ENCODE data around the gene TMEM208.

Gene TMEM208

DNA sequence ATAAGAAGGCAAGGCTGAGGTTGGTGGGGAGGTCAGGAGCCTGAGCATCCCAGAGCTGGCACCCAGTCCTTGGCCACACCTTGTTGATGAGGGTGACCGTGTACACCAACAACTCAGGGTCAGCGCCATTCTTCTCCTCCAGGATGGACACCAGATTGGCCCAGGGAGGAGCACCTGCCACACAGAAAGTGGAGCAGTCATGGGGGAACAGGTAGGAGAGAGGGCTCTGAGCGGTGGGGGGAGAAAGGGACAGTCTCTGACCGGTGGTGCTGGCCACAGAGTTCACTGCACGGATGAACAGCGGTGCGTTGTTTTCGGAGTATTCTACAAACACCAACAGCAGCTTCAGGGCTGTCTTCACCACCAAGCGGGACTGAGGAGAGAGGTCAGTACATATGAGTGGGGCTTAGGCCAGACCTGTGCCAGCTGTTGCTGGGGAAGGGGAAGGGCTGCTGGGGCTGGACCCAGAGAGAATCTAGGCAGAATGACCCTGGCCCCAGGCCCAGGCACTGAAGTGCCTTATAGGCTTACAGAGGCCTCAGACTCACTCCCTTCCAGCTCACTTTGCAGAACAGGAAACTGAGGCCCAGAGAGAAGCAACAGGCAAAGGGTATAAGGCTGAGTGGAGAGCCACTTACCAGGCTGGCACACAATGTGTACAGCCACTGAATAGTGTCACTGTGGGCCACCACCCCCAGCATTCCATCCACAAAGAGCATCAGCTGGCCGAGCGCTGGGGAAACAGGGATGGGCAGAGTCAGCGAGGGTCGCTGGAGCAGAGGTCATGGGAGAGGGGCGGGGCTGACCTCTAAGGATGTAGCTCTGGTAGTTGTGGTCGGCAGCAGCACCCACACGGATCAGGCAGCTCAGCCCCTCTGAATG lies 10.7 kb downstream of the TMEM208 start:
- DNase-seq, result no peak

DNA sequence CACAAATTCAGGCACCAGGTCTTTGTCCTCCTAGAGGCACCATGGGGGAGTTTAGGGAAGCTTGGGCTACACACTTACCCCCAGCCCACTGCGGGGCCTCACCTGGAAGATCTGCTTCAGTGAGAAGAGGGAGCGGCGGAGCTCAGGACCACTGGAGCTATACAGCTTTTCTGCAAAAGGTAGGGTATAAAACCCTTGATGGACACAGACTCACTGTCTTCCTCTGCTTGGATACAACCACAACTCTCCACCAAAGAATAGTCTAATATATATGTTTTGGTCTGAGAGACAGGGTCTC lies 11.3 kb downstream of the TMEM208 start:
- DNase-seq, result no peak

DNA sequence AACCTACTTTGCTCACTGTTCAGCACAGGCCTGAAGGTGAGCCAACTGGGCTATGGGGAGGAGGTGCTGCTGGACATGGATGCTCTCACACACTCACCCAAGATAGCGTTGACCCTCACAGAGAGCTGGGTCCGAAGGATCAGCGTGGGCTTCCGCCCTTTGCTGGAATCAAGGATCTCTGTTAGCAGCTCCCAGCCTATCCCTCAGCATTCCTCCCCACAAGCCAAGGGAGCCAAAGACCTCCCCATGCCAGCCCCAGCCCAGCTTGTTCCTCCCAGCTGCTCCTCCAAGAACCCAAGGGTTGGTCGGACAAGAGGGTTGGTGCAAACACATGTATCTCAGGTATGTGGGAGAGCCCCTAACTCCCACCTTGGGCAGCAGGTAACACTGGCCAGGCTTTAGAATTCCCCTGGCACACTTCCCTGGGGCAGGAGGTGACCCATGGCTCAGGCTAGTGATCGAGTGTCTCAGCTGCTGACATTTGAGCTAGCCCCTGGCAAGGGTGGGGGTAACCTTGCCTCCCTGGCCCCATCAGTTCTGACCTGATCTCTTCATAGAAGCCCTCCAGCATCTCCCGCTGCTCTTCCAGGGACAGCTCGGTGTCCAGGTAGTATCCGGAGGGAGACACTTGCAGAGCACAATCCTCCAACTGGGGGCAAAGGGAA lies 12.0 kb downstream of the TMEM208 start:
- DNase-seq, result no peak

DNA sequence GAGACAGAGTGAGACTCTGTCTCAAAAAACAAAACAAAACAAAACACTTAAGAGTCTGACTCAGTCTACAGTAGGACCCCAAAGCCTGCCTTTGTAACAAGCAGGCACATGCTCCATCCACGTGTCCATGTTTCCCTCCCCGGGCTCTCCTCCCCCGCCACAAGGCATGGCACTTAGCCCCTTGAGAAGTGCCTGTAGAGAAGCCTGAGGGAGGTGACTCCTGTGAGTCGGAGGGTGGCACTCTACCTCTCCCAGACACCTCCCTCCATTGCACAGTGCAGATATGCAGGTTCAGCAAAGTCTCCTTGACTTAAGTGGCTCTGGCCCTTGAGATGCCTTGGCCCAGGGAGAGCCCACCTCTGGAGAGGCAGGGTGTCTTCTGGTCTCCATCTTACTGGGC lies 13.6 kb downstream of the TMEM208 start:
- peak; percentile 37 for DNase-seq

DNA sequence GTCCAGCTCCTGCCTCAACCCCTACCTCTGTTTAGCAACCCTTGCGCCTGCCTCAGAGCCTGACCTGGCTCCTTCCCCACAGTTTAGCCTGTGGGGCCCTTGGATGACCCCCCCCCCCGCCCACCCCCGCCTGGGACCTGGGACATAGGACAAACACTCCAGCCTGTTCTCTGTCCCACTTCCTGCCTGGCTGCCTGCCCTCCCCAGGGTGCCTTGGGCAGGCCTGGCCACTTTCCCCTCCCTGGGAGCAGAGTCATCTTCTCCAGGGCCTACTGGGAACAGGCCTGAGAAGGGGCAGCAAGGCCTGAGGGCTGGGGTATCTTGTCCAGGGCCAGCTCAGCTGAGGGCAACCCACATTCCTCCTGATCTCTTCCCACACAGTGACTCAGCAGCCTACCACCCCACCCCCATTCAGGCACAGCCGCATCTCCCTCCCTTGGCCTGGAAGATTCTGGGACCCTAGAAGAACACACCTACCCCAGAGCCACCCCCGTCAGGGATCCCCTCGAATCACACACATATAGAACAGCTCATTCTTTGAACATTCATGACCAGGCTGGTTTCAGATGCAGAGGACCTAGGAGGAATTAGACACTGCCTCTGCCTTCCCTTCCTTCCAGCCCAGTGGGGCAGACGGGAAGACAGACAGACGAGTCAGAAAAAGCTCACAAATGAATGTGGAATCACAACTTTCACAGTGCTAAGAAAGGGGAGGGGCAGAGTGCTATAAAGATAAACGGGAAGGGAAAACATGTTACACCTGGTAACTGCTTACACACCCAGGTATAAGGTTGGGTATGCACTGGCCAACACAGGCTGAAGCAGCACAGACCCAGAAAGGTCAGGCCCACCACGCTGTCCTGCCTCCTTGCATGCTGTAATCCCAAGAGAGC lies 14.3 kb downstream of the TMEM208 start:
- DNase-seq, result peak; percentile 84

DNA sequence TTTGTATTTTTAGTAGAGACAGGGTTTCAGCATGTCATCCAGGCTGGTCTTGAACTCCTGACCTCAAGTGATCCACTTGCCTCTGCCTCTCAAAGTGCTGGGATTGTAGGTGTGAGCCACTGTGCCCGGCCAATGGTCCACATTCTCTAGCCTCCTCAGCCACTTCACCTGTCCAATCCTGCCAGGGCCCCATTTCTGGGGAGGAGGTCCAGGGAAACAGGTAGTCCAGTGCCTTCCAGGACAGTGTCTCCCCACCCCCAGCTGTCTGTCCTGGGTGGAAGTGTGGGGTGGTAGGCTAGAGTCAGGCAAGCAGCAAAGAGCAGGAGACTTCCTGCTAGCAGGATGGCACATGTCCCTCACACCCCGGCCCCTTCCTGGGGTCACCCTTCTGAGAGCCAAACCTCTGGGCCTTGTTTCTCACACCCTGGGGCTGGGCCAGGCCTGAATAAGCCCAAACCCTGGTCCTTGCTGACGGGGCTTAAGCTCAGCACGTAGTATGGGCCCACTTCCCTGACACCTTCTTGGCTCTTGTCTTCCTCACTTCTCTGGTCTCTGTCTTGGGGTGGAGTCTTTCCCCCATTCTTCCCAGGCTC lies 15.3 kb downstream of the TMEM208 start:
- no peak for DNase-seq

DNA sequence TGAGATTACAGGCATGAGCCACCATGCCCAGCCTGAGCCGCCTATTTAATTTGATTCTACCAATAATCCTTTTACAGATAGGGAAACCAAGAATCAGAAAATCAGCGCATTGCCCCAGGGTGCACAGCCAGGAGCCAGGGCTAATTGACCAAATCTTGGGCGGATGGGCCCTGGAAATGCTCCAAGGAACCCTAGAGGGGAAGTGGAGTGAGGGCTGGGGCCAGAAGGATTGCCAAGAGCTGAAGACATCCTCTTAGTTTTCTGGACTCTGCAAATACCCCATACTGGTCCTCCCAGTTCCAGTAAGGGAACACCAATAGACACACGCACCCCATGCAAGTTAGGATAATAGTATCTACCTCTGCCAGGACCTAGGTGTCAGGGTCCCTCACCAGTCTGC lies 16.6 kb downstream of the TMEM208 start:
- no peak for DNase-seq

DNA sequence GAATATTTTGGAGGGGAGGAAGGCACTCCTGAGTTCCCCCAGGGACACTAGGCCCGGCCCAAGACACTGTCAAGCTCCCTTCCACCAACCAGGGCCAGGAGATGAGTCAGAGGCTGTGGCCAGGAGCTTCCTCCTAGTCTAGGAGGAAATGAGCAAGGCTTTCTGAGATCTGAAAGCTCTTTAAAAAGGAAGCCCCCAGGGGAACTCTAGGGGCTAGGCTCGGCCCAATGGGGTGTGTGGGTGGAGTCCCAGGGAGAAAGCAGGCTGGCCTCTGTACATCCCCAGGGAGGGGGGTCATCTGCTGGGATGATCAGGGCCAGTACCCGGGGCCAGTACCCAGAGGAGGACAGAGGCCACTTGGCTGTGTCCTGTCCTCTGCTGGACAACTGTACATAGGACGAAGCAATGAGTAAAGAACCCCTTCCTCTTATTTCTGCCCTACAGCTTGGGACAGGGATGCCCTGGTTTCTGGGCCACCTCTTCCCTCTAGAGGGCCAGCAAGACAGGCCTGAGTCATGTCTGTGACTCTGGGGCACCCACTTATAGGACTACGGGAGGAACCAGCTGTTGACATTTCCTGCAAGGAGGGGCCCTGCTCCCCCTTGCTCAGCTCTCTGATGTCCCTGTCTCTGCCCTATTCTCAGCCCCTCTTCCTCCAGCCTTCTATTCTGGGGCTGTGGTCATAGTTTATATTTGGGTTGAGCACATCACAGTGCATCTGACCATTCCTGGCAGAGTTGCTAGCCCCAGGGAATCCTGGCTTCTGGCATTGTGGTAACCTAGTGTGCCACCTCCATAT lies 17.7 kb downstream of the TMEM208 start:
- peak; percentile 91 for DNase-seq

DNA sequence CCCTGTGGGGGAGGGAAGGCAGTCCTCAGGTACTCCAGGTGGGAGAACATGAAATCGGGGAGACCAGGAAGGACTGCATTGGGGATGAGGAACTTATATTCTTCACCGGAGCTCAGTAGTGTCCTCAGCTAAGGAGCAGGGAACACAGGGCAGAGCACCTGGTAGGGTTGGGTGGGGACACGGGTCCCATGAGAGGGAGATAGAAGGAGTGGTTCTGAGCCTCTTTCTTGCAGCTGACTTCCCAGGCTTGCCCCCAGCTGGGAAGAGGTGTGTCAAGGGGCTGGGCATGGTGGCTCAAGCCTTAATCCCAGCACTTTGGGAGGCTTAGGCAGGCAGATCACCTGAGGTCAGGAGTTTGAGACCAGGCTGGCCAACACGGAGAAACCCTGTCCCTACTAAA lies 18.3 kb downstream of the TMEM208 start:
- no peak for DNase-seq

DNA sequence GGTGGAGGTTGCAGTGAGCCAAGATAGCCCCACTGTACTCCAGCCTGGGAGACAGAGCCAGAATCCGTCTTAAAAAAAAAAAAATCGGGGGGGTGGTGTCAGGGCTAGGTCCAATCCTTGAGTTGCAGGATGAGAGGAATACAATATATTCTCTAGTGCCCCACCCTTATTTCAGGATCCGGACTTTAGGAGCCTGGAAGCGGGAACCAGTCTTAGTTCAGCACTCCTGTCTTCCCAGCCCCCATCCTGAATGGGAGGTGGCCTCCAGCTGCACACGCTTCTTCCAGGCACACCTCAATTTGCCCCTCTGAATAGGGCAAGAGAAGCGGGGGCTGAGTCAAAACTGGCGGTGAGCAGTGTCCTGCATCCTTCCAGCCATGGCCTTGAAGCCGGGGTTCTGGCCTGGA lies 18.7 kb downstream of the TMEM208 start:
- no peak for DNase-seq

DNA sequence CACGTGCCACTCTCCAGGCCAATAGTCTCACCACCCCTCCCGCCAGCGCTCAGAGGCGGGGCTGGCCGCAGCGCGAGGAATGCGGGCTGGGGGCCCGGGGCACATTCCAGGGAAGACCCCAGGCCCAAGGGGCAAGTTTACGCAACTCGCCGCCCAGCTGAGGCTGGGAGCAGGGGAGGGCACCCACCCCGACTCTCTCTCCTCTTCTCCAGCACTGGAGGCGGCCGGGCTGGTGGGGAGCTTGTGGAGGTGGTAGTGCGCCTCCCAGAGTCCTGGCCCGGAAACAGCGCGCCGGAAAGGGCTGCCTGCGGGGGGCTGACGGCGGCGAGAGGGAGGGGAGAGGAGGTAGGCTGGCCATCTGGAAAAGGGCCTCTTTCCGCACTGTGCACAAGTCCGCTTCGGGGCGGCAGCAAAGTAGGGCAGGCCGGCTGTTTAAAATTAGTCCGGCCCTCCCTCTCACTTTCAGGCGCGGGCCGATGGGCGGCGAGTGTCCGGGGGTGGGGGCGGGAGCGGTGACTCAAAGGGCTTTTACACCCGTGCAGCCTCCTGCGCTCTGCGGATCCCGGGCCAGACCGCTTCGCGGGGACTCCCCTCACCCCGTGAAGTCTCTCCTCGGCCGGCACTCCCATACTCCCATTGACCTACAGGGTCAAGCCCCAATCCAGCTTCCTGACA lies 19.3 kb downstream of the TMEM208 start:
- DNase-seq, result peak; percentile 88

DNA sequence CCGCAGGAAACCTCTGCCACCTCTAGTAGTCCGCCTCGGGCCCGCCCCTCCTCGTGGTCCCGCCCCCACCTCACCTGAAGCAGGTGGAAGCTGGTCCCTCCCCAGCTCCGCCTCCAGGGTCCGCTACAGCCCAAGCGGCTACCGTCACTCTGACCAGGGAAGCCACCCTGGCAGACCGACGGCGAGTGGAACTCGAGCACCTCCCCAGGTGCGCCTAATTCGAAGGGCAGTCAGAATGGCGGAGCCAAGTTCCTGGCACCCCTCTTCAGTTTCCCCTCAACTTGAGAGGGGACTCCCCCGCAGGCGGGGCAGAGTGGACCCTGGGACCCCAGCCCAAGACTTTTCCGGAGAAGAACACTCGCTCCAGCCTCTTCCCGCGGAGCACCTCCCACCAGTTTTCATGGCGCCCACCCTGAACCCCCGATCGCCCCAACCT lies 19.8 kb downstream of the TMEM208 start:
- no peak for DNase-seq

DNA sequence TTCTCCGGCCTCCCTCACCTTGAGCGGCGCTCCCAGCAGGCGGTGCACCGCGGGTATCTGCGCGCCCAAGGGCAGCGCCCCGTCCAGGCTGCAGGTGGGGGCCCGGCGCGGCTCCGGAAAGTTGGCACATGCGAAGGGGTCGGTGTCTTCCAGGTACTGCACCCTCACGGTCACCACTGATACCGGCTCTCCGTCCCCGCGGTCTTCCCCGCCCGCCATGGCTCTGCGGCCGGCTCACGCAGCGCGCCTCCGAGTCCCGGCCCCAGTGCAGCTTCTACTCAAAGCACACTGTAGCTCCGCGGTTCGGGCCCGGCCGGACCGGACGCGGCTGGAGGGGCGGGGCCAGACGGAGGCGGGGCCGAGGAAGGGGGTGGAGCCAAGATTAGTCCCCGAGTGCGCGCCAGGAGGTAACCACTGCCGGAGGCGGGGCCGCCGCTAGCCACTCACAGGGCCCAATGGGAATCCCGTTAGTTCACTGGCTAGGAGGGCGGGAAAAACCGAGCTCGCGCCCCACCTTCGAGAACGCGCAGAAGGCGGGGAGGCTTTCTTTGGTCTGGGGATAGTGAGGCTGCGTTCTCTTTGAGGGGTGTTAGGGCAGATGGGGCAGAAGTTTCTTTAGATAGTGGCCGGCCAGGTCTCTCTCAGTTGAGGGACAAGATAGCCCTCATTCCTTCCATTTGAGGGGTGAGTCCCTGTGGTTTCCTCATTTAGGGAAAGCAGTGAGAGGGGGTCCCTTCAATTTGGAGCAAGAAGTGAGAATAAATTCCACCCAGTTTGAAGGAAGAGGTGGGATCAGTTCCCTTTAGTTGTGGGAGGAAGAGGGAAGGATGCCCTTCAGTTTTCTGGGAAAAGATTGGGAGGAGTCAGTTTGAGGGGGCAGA lies 20.5 kb downstream of the TMEM208 start, which contains the start of gene FHOD1:
TSS of gene FHOD1 (minus strand) at position 290 of the 881 bp plus-strand sequence. CDS start at position 219, 71 bp downstream.
- DNase-seq, result peak; percentile 94

DNA sequence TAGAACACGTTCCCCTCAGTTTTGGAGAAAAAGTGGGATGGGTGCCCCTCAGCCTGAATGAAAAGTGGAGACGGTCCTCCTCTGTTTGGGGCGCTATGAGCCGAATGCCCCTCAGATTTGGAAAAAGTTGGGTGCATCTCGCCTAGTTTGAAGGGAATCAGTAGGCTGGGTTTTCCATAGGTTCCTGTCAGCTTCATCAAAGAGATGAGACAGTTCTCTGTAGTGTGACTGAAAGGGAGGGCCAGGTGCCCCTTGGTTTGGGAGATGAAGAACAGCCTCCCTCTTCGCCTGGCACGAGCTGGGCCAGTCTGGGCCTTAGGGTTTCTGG lies 21.1 kb downstream of the TMEM208 start:
- DNase-seq, result no peak

DNA sequence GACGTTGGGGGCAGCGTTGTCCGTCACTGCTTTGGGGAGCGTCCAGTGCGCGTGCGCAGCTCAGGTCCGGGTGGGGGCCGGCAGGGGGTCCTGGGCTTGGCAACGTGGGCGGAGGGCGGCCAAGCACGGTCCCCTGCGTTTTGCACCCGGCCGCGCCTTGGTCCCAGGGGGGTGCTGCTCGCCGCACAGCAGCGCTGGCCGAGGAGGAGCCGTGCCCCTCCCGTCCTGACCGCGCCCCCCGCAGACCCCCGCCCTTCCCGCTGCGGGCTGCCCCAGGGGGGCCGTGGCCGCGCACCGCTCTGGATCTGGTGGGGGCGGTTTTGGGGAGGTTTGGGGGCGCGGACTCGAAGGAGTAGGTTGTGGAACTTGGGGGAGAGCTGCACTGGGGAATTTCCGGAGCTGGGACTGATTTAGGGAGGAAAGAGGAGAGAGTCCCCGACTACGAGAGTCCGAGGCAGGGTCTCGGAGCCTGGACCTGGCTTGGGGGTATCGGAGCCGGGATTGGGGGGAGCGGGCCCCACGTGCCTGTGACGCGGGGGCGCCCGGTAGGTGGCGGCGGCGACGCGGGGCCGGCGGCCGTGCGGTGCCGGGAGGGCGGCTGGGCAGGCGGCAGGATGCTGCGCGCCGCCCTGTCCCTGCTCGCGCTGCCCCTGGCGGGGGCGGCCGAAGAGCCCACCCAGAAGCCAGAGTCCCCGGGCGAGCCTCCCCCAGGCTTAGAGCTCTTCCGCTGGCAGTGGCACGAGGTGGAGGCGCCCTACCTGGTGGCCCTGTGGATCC lies 21.7 kb downstream of the TMEM208 start, which contains the start of gene SLC9A5:
TSS of gene SLC9A5 (plus strand) at position 579 of the 777 bp plus-strand sequence. CDS start at position 615, 36 bp downstream.
- no peak for DNase-seq

DNA sequence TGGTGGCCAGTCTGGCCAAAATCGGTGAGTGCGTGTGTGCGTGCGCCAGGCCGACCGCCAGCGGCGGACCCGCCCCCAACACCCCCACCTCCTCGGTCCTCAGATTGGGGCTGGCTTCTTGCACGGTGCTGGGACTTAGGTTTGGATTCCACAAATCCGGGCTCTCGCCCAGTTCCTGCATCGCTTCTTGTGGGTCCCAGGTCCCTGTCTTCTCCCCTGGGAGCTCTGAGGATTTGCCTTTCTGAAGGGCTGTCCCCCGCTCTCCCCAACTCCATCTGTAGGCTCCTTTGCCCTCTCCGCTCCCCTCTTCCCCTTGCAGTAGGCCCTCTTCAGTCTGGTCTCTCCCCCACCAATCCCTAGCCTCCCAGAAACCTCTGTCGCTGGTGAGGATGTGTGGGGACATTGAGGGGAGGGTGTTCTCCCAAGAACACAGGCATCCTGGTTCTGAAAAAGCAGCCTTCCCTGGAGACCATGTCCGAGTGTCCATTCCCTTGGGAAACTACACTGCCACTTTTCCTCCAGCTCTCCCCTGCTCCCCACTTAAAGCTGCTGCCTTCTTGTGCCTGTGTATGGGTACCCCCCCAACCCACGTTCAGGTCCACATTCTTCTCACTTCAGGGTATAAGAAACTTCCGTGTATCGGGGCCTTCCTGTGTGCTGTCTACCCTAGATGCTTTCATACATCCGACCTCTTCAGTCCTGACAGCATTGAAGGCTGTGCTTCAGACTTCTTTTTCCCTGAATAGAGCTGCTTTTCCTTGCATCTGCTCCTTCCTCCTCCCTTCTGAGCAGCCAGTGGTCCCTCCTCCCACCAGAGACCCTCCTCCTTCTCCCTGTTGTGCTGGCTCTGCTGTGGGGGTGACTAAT lies 22.5 kb downstream of the TMEM208 start:
- no peak for DNase-seq

DNA sequence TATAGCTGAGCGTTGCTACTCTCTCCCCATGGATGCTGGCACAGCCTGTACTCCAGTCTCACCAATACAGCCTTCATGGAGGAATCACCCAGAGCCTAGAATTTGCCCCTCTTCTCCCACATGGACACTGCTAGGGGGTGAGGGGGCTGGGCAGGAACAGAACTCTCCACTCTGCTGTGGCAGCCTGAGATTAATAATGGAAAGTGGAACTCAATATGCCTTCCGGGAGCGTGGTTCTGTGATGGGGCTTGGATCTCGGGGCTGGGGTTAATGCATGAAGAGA lies 23.1 kb downstream of the TMEM208 start:
- no peak for DNase-seq
